IMR-90 (cell line): Measurements from ENCODE around the gene LENEP. TPM values are rescaled to one million over a fixed set of nuclear protein-coding genes. Genes with fewer than 3 reads are reported as not detected.

Source experiments
- ATAC-seq: fragments of 200-7000 bp; cut with Tn5 transposase; 2 replicates; pipeline ENCODE4 v1.9.1; 2020; ENCODE audit warnings: low read depth, mild to moderate bottlenecking, moderate library complexity
- BruUV-seq: library from RNA; stranded (reverse); fragments of 400-500 nt; replicated peaks from 2 replicates; lab custom pipeline; 2021; lab: Mats Ljungman, UMichigan
- CTCF ChIA-PET: fragments of 300-600 bp; formaldehyde crosslinking; extraction: SDS; loops from one replicate; lab custom pipeline; 2021; ENCODE audit warnings: antibody characterized with exemption; lab: Yijun Ruan, JAX
- POLR2A ChIA-PET: fragments of 300-600 bp; sonication (Branson Sonifier 250); formaldehyde crosslinking; loops from one replicate; lab custom pipeline; 2022; ENCODE audit warnings: antibody characterized with exemption; ENCODE audit not compliant: unreplicated experiment; lab: Charles Lee
- DNase-seq: peaks from one replicate; pipeline ENCODE4 v3.0.0; 2013
- H2AFZ ChIP-seq: replicated peaks from 2 replicates; pipeline ENCODE3; 2013; ENCODE audit warnings: low read length, mild to moderate bottlenecking; ENCODE audit not compliant: poor library complexity
- H2AK5ac ChIP-seq: 2 replicates; pipeline ENCODE4 v1.6.1; 2013; ENCODE audit warnings: low read depth, low read length, inconsistent platforms
- H2AK9ac ChIP-seq: replicated peaks from 2 replicates; pipeline ENCODE3; 2013; ENCODE audit warnings: mild to moderate bottlenecking, low read depth, low read length, moderate library complexity; ENCODE audit not compliant: poor library complexity
- H2BK120ac ChIP-seq: 2 replicates; pipeline ENCODE4 v1.6.1; 2013; ENCODE audit warnings: low read depth, low read length, inconsistent platforms
- H2BK15ac ChIP-seq: 3 replicates; pipeline ENCODE4 v1.6.1; 2013; ENCODE audit warnings: low read depth, low read length, inconsistent platforms
- H2BK20ac ChIP-seq: 2 replicates; pipeline ENCODE4 v1.6.1; 2013; ENCODE audit warnings: low read depth, mild to moderate bottlenecking, inconsistent platforms, low read length, moderate library complexity
- H2BK5ac ChIP-seq: 2 replicates; pipeline ENCODE4 v1.6.1; 2013; ENCODE audit warnings: mild to moderate bottlenecking, low read depth, low read length, inconsistent platforms; ENCODE audit not compliant: poor library complexity, severe bottlenecking
- H3K14ac ChIP-seq: replicated peaks from 2 replicates; pipeline ENCODE4 v1.6.1; 2013; ENCODE audit warnings: low read depth, low read length, inconsistent platforms
- H3K18ac ChIP-seq: 2 replicates; pipeline ENCODE4 v1.6.1; 2013; ENCODE audit warnings: low read depth, low read length, control low read depth
- H3K23ac ChIP-seq: 2 replicates; pipeline ENCODE4 v1.6.1; 2013; ENCODE audit warnings: low read depth, low read length, inconsistent platforms
- H3K27ac ChIP-seq: 2 replicates; pipeline ENCODE4 v1.5.1; 2013; ENCODE audit warnings: mild to moderate bottlenecking, control low read depth, low read length; ENCODE audit not compliant: insufficient read depth
- H3K27me3 ChIP-seq: 2 replicates; pipeline ENCODE4 v1.6.1; 2013; ENCODE audit warnings: low read length; ENCODE audit not compliant: control insufficient read depth, insufficient read depth
- H3K36me3 ChIP-seq: 2 replicates; pipeline ENCODE4 v1.6.1; 2013; ENCODE audit warnings: low read length, mixed read lengths; ENCODE audit not compliant: control insufficient read depth, insufficient read depth
- H3K4ac ChIP-seq: 2 replicates; pipeline ENCODE4 v1.6.1; 2013; ENCODE audit warnings: low read depth, low read length, inconsistent platforms
- H3K4me1 ChIP-seq: 2 replicates; pipeline ENCODE4 v1.6.1; 2013; ENCODE audit warnings: low read length, mixed read lengths; ENCODE audit not compliant: control insufficient read depth, insufficient read depth
- H3K4me2 ChIP-seq: 2 replicates; pipeline ENCODE4 v1.6.1; 2013; ENCODE audit warnings: low read depth, mild to moderate bottlenecking, control low read depth, low read length, moderate library complexity
- H3K4me3 ChIP-seq: 2 replicates; pipeline ENCODE4 v1.5.1; 2013; ENCODE audit warnings: low read depth, mild to moderate bottlenecking, control low read depth, low read length, moderate library complexity; ENCODE audit not compliant: insufficient read depth
- H3K56ac ChIP-seq: 2 replicates; pipeline ENCODE4 v1.6.1; 2013; ENCODE audit warnings: low read length, inconsistent platforms; ENCODE audit not compliant: insufficient read depth; ENCODE audit errors: extremely low read depth
- H3K79me1 ChIP-seq, 2 experiments: 2 replicates each; pipeline ENCODE4 v1.6.1; 2013; ENCODE audit warnings: low read length in 2 of 2, inconsistent platforms in 1 of 2, low read depth in 1 of 2
- H3K9ac ChIP-seq: 2 replicates; pipeline ENCODE4 v1.6.1; 2013; ENCODE audit warnings: low read depth, low read length, control low read depth
- H3K9me1 ChIP-seq: 2 replicates; pipeline ENCODE4 v1.6.1; 2013; ENCODE audit warnings: low read length, inconsistent platforms; ENCODE audit not compliant: insufficient read depth
- H3K9me3 ChIP-seq: 2 replicates; pipeline ENCODE4 v1.6.1; 2013; ENCODE audit warnings: low read length; ENCODE audit not compliant: control insufficient read depth, insufficient read depth
- H4K20me1 ChIP-seq: 2 replicates; pipeline ENCODE4 v1.6.1; 2013; ENCODE audit warnings: low read length, inconsistent platforms; ENCODE audit not compliant: insufficient read depth
- H4K5ac ChIP-seq: 2 replicates; pipeline ENCODE4 v1.6.1; 2013; ENCODE audit warnings: mild to moderate bottlenecking, low read depth, low read length, control low read depth
- H4K8ac ChIP-seq, 2 experiments: 2 replicates each; pipeline ENCODE4 v1.6.1; 2013; ENCODE audit warnings: low read depth in 2 of 2, low read length in 2 of 2, control low read depth in 1 of 2, inconsistent platforms in 1 of 2
- H4K91ac ChIP-seq: 2 replicates; pipeline ENCODE4 v1.6.1; 2013; ENCODE audit warnings: low read depth, low read length, inconsistent platforms; ENCODE audit not compliant: insufficient read depth
- POLR2A ChIP-seq: IDR thresholded peaks from 2 replicates; pipeline ENCODE4 v1.6.1; 2012; ENCODE audit warnings: mild to moderate bottlenecking, low read depth, low read length
- WGBS, 2 experiments: methylation state at CpG; one replicate each; pipeline versions ENCODE4 v1.1.5 to v1.1.7; 2013; ENCODE audit warnings: missing lambda C conversion rate in 2 of 2; ENCODE audit not compliant: insufficient read length in 1 of 2; ENCODE audit errors: extremely low coverage in 2 of 2; 5-methylcytosine and 5-hydroxymethylcytosine counted together
- dilution Hi-C: fragments of 300-500 bp; cut with HindIII; formaldehyde crosslinking; loops from one replicate; pipeline ENCODE4 v1.14.3; 2018; ENCODE audit warnings: low sequenced_read_pairs; ENCODE audit not compliant: unreplicated experiment
- in situ Hi-C: fragments of 300-500 bp; cut with MboI; formaldehyde crosslinking; loops from 3 replicates; pipeline ENCODE4 v1.14.3; 2019; ENCODE audit warnings: low sequenced_read_pairs, inconsistent platforms, mixed read lengths
- intact Hi-C: fragments of 100-400 bp; cut with micrococcal nuclease; formaldehyde crosslinking; loops from 2 replicates; pipeline ENCODE4 v1.10.0; 2022
- polyA plus RNA-seq, 3 experiments: library from polyadenylated mRNA; depleted of rRNA; stranded (reverse); fragments of >200 nt; gene quantifications; 2 replicates each; pipeline ENCODE4 v1.2.3, GENCODE V29; 2012; ENCODE audit warnings: low replicate concordance in 1 of 3
- total RNA-seq: library from RNA; depleted of rRNA; stranded (reverse); fragments of >200 nt; gene quantifications from 2 replicates; pipeline ENCODE4 v1.2.3, GENCODE V29; 2012

LENEP gene
- total and polyA plus RNA-seq, 2 of the 4 experiments (the other 2 are of a cell fraction): not detected

DNA sequence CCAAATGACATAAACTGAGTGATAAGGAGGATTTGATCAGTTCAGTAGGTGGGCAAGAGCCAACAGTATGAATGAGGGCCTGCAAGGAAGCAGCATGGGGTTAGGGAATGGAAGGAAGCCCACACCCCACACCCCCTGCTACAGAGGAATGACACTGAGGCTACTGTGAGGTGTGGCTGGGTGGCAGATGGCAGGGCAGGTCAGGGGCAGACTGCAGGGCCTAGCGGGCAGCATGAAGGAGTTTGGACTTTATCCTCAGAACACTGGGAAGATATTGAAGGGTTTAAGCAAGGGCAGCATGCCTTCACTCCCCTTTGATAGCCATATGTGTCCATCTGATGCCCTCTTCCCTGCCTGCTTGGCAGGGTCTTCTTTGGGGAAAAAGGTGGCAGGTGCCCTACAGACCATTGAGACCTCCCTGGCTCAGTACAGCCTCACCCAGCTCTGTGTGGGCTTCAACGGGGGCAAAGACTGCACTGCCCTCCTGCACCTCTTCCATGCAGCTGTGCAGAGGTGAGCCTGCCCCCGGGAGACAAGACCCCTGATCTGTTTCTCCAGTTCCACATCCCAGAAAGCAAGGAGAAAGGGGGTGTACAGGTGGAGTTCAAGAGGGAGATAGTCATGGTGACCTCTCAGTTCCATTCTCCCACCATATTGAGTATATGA lies 4.1 kb upstream of the LENEP start:
- dilution Hi-C loops: no loop called here
- Histone ChIP-seq H3K9me1 (peaks cover 10% of the 10 kb centered on the region), H3K23ac (no peak overlapping the region), H3K4me3 (no peak overlapping the region), H3K18ac (no peak overlapping the region), H2AFZ (peak overlapping the region; percentile 63), H2BK15ac (no peak overlapping the region), H4K5ac (no peak overlapping the region), H3K27ac (no peak overlapping the region), H4K20me1 (peaks cover 12% of the 10 kb centered on the region; the same call in 1 of the 2 replicates), H3K9me3 (no peaks in the 10 kb centered on the region), H3K56ac (no peak overlapping the region), H2AK5ac (no peak overlapping the region), H3K14ac (no peak overlapping the region), H3K36me3 (peaks cover 28% of the 10 kb centered on the region), H4K91ac (no peak overlapping the region), H2AK9ac (no peak overlapping the region), H3K4ac (no peak overlapping the region), H2BK120ac (no peak overlapping the region), H3K79me1 (peaks cover 18 to 53% of the 10 kb centered on the region in 2 experiments), H3K27me3 (no peaks in the 10 kb centered on the region), H3K4me1 (peaks cover 4% of the 10 kb centered on the region; the same call in 1 of the 2 replicates), H2BK5ac (no peak overlapping the region), H2BK20ac (no peak overlapping the region), H3K4me2 (no peak overlapping the region), H4K8ac (no peak overlapping the region), H3K9ac (no peak overlapping the region)
- in situ Hi-C loops: no loop called here
- ChIA-PET POLR2A (no interaction called here), CTCF (no interaction called here)
- DNase-seq: no peak
- WGBS, 2 experiments: no CpG with 5 or more reads among the region's 3 CpGs
- no peak for TF ChIP-seq POLR2A
- intact Hi-C loops: no loop called here
- BruUV-seq: no TSS peak
- no peak for ATAC-seq
